22Rv1 (cell line): ENCODE results near the gene GP1BB.

Source experiments
- H3K27ac ChIP-seq: fragments of 450-650 bp; 2 replicates; pipeline ENCODE4 v1.5.1; 2017
- ZFX ChIP-seq: fragments of 450-650 bp; IDR thresholded peaks from 2 replicates; pipeline ENCODE4 v1.6.1; 2017; ENCODE audit warnings: antibody characterized with exemption, borderline replicate concordance
- TF ChIP-seq, protein P1 (sequence below): fragments of 450-650 bp; IDR thresholded peaks from 2 replicates; pipeline ENCODE4 v1.5.1; 2017; ENCODE audit warnings: mild to moderate bottlenecking

Gene GP1BB

DNA sequence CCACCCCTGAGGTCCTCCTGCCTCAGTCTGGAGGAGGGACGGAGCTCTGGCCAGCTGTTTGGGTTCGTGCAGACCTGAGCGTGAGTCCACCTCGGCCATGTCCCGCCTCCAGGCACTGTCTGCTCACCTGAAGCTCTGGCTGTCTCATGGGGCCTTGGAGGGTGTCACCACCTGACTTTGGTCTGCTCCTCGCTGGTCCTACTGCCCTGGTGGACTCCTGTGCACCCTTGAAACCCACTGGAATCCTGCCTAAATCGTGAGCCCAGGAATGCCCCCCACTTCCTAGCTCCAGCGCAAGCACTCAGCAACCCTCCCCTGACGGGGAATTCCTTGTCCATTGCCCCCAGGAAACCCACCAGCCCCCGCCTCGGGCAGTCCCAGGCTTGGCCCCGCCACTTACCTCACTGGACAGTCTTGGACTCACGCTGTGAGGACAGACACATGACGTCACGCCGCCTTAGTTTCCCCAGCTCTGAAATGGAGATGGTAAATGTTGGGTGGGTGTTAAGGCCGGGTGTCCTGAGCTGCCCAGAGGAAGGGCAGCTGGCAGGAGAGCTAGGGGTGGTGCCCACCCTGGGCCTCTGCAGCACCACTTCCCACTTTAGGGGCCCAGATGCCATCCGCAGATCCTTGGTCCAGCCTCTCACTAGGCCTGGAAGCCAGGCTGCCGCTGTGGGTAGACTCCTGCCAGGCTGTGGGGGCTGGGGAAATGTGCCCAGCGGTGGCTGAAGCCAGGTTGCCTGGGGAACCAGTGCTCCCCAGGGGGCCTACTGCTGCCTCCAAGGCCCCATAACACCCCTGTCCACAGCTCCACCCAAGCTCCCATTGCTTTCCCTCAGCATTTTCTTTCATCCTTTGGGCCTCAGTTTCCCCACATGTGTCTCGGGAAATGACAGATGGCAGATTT is 19.1 kb downstream of the GP1BB start:
- H3K27ac ChIP-seq = no peak overlapping the region
- TF ChIP-seq, protein P1, sequence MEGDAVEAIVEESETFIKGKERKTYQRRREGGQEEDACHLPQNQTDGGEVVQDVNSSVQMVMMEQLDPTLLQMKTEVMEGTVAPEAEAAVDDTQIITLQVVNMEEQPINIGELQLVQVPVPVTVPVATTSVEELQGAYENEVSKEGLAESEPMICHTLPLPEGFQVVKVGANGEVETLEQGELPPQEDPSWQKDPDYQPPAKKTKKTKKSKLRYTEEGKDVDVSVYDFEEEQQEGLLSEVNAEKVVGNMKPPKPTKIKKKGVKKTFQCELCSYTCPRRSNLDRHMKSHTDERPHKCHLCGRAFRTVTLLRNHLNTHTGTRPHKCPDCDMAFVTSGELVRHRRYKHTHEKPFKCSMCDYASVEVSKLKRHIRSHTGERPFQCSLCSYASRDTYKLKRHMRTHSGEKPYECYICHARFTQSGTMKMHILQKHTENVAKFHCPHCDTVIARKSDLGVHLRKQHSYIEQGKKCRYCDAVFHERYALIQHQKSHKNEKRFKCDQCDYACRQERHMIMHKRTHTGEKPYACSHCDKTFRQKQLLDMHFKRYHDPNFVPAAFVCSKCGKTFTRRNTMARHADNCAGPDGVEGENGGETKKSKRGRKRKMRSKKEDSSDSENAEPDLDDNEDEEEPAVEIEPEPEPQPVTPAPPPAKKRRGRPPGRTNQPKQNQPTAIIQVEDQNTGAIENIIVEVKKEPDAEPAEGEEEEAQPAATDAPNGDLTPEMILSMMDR = no peak
- no peak for TF ChIP-seq ZFX

DNA sequence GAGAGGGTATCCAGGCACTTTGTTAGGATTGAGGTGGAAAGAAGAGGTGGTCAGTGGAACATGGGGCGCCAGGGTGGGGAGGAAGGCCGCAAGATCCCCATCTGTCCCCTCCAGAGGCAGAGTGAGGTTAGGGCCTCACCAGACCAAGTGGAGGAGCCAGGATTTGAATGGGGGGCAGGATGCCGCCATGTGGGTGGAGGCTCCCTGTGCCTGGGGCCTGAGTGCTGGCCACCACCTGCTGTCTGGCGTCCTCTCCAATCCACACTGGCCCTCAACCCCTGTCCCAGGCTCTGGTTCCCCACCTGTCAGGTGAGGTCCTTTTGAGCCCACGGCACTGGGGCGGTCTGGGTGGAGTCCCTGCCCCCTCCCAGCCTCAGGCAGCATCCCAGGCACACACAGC is 19.7 kb downstream of the GP1BB start:
- H3K27ac ChIP-seq = no peak overlapping the region
- TF ChIP-seq ZFX = no peak
- TF ChIP-seq, protein P1 = no peak

DNA sequence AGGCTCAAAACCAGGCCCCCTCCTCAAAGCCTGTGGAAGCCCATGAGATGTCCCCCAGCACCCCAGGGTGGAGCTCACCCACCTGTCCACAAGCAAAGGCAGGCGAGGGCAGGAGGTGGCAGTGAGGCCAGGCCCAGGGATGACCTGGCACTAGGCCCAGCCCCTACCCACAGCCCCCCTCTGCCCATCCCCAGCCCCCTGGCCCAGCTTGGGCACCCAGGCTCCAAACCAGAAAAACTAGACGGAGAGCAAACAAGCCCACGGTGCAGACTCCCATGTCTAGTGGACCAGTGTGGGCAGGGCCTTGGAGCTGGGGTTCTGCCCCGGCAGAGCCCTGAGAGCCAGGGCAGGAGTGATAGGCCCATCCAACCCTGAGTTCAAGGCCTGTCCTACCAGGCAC is 20.3 kb downstream of the GP1BB start:
- TF ChIP-seq ZFX = no peak
- TF ChIP-seq, protein P1 = no peak
- no peak overlapping the region for H3K27ac ChIP-seq

DNA sequence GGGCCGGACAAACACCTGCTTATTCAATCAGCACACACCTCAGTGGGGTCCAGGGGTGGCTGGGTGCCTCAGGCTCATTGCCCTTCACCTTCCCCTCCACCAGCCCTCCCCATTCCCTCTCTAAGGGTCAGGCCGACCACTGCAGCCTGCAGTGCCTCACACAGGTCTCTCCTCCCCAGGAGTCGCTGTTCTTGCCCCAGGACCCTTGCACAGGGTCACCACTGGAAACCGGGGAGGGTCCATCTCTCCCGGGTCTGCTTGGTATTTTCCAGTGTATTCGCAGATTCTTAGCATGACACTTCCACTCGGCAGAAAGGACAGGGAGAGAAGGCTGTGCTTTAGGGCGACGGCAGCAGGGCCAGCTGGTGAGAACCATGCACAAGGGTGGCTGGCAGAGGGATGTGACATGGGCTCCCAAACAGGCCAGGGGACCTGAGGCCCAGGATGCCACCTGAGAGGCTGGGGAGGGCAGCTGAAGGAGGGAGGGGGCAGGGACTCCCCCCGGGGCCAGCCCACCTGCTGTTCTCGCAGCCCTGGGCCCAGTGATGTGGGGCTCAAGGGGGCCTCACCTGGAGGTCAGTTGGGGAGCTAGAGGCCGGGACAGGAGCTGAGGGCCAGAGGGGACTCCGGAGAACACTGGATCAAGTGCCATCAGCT is 21.1 kb downstream of the GP1BB start:
- no peak for TF ChIP-seq ZFX
- TF ChIP-seq, protein P1 = no peak
- H3K27ac ChIP-seq = no peak overlapping the region

DNA sequence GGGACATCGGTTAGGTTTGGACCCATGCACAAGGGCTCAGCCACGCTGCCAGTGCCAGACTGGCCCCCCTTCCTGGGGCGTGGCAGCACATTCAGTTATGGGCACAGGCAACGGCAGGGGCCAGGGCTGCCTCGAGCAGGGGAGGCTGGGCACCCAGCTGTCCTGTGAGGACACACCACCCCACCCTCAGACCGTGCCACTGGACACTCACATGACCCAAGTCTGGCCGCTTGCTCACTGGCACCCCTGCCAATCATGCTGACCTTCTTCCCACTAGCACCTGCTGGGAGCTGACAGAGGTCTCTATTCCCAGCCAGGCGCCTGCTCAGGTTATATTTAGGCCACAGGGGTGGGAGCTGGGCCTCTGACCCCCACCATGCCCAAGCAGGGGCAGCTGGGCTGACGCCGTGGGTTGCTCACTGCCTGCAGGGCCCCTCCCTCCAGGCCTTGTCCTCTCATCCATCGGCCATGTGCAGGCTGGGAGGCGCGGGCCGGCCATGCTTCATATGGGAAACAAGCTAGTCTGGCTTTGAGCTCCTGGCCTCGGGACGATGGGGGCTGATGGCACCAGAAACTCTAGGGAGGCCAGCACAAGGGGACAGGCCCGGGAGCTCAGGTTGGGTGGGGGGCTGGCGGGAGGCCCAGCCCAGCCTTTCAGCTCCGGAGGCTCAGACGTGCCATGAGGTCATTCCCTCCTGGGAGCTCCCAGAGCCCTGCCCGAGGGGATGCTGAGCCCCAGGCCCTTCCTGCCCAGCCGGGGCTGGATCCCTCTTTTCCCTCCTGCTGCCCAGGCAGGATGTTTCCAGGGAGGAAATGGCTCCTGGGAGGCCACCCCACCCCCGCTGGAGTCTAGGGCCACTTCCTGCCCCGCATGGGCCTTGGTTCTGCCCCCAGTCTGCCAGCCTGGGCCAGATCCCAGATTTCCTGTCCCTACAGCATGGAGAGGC is 22.1 kb downstream of the GP1BB start:
- no peak overlapping the region for H3K27ac ChIP-seq
- TF ChIP-seq ZFX = no peak
- TF ChIP-seq, protein P1 = no peak

DNA sequence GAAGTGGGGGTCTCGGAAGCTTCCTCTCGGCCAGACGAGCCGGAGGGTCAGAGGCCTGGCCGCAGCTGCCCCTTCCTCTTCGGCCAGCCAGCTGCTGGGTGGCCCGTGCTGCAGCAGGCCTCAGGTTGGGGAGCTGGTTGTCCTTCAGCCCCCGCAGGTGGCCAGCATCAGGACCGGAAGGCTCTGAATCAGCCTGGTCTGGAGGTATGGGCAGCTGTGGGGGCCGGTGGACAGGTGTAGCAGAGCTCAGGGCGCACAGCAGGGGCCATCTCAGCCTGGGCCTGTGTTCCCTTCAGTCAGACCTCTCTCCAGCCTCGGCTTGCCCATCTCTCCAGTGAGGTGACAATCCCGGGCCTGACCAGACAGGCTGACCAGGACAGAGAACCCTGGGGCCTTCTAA is 23.4 kb downstream of the GP1BB start:
- TF ChIP-seq ZFX = no peak
- TF ChIP-seq, protein P1 = no peak
- H3K27ac ChIP-seq = no peak overlapping the region
